OCI-LY7 (cell line): ENCODE measurements around the gene RNF8.

Experiments used
- CTCF ChIP-seq: fragments of 200-600 bp; sonication (generic); conservative IDR thresholded peaks from 2 replicates; pipeline ENCODE4 v1.5.1; 2014; ENCODE audit warnings: mild to moderate bottlenecking, antibody characterized with exemption, low read length, moderate library complexity, mixed read lengths
- EZH2phosphoT487 ChIP-seq: fragments of 200-600 bp; sonication (generic); IDR thresholded peaks from 2 replicates; pipeline ENCODE4 v1.6.1; 2018; ENCODE audit warnings: low read depth, borderline replicate concordance, mild to moderate bottlenecking, mixed run types, antibody characterized with exemption, low read length, moderate library complexity, mixed read lengths

DNA sequence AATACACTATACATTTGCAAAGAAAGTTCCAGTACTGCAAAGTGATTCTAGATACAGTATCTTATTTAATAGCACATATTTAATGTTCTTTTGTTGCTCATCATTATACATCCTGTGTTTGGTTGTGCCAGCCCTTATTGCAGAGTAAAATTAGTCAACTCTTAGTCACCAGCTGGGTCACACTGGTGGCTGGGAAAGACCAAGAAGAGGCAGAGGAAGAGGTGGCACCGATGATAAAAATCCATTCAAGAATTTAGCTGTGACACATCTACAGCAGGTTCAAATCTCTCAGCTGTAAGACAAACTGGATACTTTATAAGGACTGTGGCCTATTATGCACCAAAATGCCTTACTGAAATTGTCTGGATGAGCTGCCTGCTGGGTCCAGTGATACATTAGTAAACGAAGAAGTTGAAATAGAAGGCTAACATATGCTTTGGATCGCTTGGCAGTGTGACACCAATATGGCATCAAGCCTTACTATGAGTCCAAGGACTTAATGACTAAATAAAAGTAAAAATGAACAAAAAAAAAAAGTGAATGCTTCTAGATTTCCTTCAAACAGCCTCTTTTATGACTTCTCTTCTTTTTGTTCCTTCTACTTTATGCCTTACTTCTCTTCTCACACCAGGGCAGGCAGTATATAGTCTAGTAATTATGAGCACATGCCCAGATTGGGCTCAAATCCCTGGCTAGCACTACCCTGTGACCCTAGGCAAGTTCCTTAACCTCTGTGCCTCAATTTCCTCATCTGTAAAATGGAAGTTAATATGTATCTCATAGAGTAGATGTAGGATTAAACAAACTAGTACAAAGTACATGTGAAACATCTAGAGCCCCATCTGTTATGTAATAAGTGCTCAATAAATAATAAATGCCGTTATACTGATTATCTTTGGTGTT is 29.4 kb upstream of the RNF8 start:
- TF ChIP-seq CTCF (no peak), EZH2phosphoT487 (no peak)
